ENCODE measurements around the gene LARP6.
"Not testable (repeated sequence)": the region's sequence is repeated elsewhere in the genome, so short reads cannot be mapped to it uniquely, and the experiment has no call there.

Gene LARP6

GRCh38 chr15:70853973-70854665, at the start of gene LARP6:
Gene LARP6 (minus strand): TSS chr15:70854157. CDS start chr15:70854088, 69 bp downstream.
- DNase-seq (peak; percentile 21), ATAC-seq (peak; percentile 63)
- Mint-ChIP-seq H3K36me3 (ENCODE audit: low read depth) (no peaks in the 10 kb centered on the region), H3K27ac (no peak within 1 kb of the TSS), H3K9me3 (no peaks in the 10 kb centered on the region), H3K4me1 (peaks cover 2% of the 10 kb centered on the region), H3K4me3 (peak within 1 kb of the TSS; percentile 69), H3K27me3 (peaks cover 48% of the 10 kb centered on the region)

- Mint-ChIP-seq H3K27ac (no peak overlapping the region), H3K4me3 (no peak overlapping the region), H3K36me3 (ENCODE audit: low read depth) (no peaks in the 10 kb centered on the region)
Observed at GRCh38 chr15:70902107-70902506, 48.1 kb upstream of the LARP6 start.

GRCh38 chr15:70892912-70893560, 39.1 kb upstream of the LARP6 start:
- Mint-ChIP-seq H3K4me1 (peaks cover 10% of the 10 kb centered on the region), H3K36me3 (ENCODE audit: low read depth) (peaks cover 4% of the 10 kb centered on the region), H3K27ac (peak overlapping the region; percentile 88), H3K9me3 (no peaks in the 10 kb centered on the region), H3K27me3 (peaks cover 49% of the 10 kb centered on the region), H3K4me3 (peak overlapping the region; percentile 88)
- ATAC-seq: no peak
- no peak for DNase-seq

More at GRCh38 chr15:70902107-70902506, 48.1 kb upstream of the LARP6 start:
- H3K27me3 Mint-ChIP-seq: peaks cover 16% of the 10 kb centered on the region
- H3K4me1 Mint-ChIP-seq: no peaks in the 10 kb centered on the region
- DNase-seq: no peak
- no peak for ATAC-seq
- H3K9me3 Mint-ChIP-seq: no peaks in the 10 kb centered on the region

GRCh38 chr15:70892002-70892911, 38.3 kb upstream of the LARP6 start, which contains the start of the genes LRRC49 and THAP10:
Gene LRRC49 (plus strand): TSS chr15:70892826. CDS start chr15:70892895, 69 bp downstream.
Gene THAP10 (minus strand): TSS chr15:70892433. CDS start chr15:70892272, 161 bp downstream.
- H3K27ac Mint-ChIP-seq: peak within 1 kb of the TSS; percentile 88
- no peaks in the 10 kb centered on the region for H3K9me3 Mint-ChIP-seq
- DNase-seq: peak; percentile 56
- peak; percentile 80 for ATAC-seq
- H3K4me1 Mint-ChIP-seq: peaks cover 10% of the 10 kb centered on the region
- peak within 1 kb of the TSS; percentile 88 for H3K4me3 Mint-ChIP-seq
- H3K36me3 Mint-ChIP-seq (ENCODE audit: low read depth): peaks cover 4% of the 10 kb centered on the region
- H3K27me3 Mint-ChIP-seq: peaks cover 47% of the 10 kb centered on the region

DNA sequence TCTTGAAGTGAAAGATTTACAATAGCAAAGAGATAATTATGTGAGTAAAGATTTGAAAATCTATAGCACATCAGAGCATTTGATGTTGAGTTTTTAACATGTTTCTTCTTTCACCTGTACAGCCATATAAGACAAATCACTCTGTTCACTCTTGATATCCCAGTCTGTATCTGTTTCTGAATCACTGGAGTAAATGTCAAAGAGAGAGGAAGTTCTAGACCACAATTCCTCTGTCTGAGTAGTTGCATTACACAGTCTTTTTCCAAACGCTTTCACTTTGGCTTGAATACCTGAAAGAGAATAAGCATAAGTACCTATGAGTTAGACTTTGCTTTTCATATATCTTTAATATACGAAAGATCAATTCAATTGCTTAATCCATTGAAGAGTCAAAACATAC, 28.4 kb upstream of the LARP6 start:
- H3K27ac Mint-ChIP-seq: no peak overlapping the region
- no peaks in the 10 kb centered on the region for H3K9me3 Mint-ChIP-seq
- DNase-seq: no peak
- no peak for ATAC-seq
- no peaks in the 10 kb centered on the region for H3K4me1 Mint-ChIP-seq
- no peaks in the 10 kb centered on the region for H3K36me3 Mint-ChIP-seq (ENCODE audit: low read depth)
- no peak overlapping the region for H3K4me3 Mint-ChIP-seq
- peaks cover 29% of the 10 kb centered on the region for H3K27me3 Mint-ChIP-seq

GRCh38 chr15:70880781-70881180, 26.8 kb upstream of the LARP6 start:
- no peaks in the 10 kb centered on the region for H3K9me3 Mint-ChIP-seq
- DNase-seq: no peak
- no peaks in the 10 kb centered on the region for H3K36me3 Mint-ChIP-seq (ENCODE audit: low read depth)
- no peak overlapping the region for H3K27ac Mint-ChIP-seq
- H3K4me1 Mint-ChIP-seq: no peaks in the 10 kb centered on the region
- H3K27me3 Mint-ChIP-seq: peaks cover 31% of the 10 kb centered on the region
- no peak for ATAC-seq
- H3K4me3 Mint-ChIP-seq: no peak overlapping the region

- Mint-ChIP-seq H3K36me3 (ENCODE audit: low read depth) (no peaks in the 10 kb centered on the region), H3K4me1 (no peaks in the 10 kb centered on the region), H3K9me3 (no peaks in the 10 kb centered on the region), H3K4me3 (no peak overlapping the region), H3K27ac (no peak overlapping the region), H3K27me3 (peaks cover 34% of the 10 kb centered on the region)
- DNase-seq: no peak
- ATAC-seq: no peak
Observed at GRCh38 chr15:70879401-70879800, 25.4 kb upstream of the LARP6 start.

- H3K4me3 Mint-ChIP-seq: no peak overlapping the region
- no peaks in the 10 kb centered on the region for H3K9me3 Mint-ChIP-seq
- peaks cover 29% of the 10 kb centered on the region for H3K27me3 Mint-ChIP-seq
- H3K4me1 Mint-ChIP-seq: no peaks in the 10 kb centered on the region
- H3K36me3 Mint-ChIP-seq (ENCODE audit: low read depth): no peaks in the 10 kb centered on the region
- ATAC-seq: no peak
- no peak overlapping the region for H3K27ac Mint-ChIP-seq
- DNase-seq: no peak
Observed at GRCh38 chr15:70876683-70877082, 22.7 kb upstream of the LARP6 start.

- Mint-ChIP-seq H3K9me3 (no peaks in the 10 kb centered on the region), H3K27ac (no peak overlapping the region), H3K36me3 (ENCODE audit: low read depth) (no peaks in the 10 kb centered on the region), H3K4me3 (no peak overlapping the region), H3K4me1 (no peaks in the 10 kb centered on the region), H3K27me3 (peaks cover 29% of the 10 kb centered on the region)
- DNase-seq: no peak
- no peak for ATAC-seq
Observed at GRCh38 chr15:70876011-70876410, 22.1 kb upstream of the LARP6 start.

DNA sequence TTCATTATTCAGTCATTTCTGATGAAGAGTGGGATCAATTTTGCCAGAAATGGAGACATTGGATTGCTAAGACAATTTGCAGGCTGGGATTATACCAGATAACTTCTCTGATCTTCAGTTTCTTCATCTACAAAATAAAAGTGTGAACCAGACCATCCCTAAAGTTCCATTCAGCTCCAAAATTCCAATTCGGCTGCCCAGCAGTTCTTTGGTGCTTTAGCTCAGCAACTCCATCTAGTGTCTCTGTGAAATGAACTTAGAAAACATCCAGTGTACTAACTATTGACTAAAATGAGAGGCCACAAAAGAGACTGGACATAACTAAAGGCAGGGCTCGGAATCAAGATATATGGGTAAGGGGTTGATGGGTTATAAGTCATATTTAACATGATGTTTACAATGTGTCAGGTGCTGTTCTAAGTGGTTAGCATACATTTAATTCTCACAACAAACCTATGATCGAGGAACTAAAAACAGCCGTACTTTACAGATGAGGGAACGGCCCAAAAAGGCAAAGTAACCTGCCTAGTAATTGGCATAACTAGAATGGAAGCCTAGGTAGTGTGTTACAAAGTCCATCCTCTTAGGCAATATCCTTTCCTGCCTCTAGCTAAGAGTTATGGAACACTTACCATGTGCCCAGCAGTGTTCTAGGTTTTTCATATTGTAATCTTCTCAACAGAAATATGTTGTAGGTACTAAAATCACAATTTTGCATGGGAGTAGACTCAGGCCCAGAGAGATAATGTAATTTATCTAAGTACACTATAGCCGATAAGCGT, 21.2 kb upstream of the LARP6 start:
- Mint-ChIP-seq H3K4me3 (no peak overlapping the region), H3K27ac (no peak overlapping the region), H3K36me3 (ENCODE audit: low read depth) (no peaks in the 10 kb centered on the region), H3K9me3 (no peaks in the 10 kb centered on the region), H3K27me3 (peaks cover 26% of the 10 kb centered on the region), H3K4me1 (peaks cover 1% of the 10 kb centered on the region)
- DNase-seq: no peak
- no peak for ATAC-seq

DNA sequence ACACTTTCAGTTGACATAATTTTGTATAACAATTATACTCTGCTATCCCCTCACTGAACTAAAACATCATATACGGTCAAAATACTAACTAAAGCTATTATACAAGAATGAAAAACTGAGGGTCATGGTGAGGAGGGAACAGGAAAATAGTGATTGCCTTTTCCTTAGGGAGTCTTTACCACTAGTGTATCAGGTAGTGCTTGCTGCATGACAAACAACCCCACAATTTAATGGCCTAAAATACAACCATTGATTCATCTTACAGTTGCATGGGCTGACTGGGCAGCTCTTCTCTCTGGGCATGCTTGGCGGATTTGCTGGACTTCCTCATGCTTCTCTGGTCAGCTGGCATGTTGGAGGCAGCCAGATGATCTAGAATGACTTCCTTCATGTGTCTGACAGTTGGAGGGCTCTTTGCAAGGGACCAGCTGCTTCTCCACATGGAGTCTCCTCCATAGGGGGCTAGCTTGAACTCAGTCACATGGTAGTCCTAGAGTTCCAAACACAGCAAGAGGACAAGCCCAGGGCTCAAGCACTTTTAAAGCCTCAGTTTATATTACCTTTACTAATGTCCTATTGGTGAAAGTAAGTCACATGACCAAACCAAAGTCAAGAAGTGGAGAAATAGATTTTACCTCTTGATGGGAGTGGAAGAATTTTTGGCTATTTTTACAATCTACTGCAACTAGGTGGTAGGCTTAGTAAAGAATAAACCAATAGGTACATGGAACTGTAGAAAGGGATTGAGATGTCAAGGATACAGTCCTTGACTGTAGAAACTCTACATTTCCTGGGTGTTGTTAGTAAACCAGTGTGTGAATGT, 19.5 kb upstream of the LARP6 start:
- Mint-ChIP-seq H3K36me3 (ENCODE audit: low read depth) (no peaks in the 10 kb centered on the region), H3K4me1 (peaks cover 2% of the 10 kb centered on the region), H3K27me3 (peaks cover 16% of the 10 kb centered on the region), H3K9me3 (no peaks in the 10 kb centered on the region), H3K27ac (no peak overlapping the region), H3K4me3 (no peak overlapping the region)
- DNase-seq (no peak), ATAC-seq (no peak)

- H3K27me3 Mint-ChIP-seq: peaks cover 13% of the 10 kb centered on the region
- H3K4me3 Mint-ChIP-seq; ATAC-seq; H3K36me3 Mint-ChIP-seq (ENCODE audit: low read depth); H3K4me1 Mint-ChIP-seq; H3K9me3 Mint-ChIP-seq; DNase-seq; H3K27ac Mint-ChIP-seq: not testable (repeated sequence)
Observed at GRCh38 chr15:70871490-70871889, 17.5 kb upstream of the LARP6 start.

GRCh38 chr15:70870051-70870450, 16.1 kb upstream of the LARP6 start:
- ATAC-seq: peak; percentile 54
- no peak overlapping the region for H3K4me3 Mint-ChIP-seq
- no peak overlapping the region for H3K27ac Mint-ChIP-seq
- no peak for DNase-seq
- H3K9me3 Mint-ChIP-seq: no peaks in the 10 kb centered on the region
- H3K27me3 Mint-ChIP-seq: peaks cover 8% of the 10 kb centered on the region
- no peaks in the 10 kb centered on the region for H3K36me3 Mint-ChIP-seq (ENCODE audit: low read depth)
- H3K4me1 Mint-ChIP-seq: peaks cover 2% of the 10 kb centered on the region
